Measurements from ENCODE around the gene SERPINE3.

Gene SERPINE3

DNA sequence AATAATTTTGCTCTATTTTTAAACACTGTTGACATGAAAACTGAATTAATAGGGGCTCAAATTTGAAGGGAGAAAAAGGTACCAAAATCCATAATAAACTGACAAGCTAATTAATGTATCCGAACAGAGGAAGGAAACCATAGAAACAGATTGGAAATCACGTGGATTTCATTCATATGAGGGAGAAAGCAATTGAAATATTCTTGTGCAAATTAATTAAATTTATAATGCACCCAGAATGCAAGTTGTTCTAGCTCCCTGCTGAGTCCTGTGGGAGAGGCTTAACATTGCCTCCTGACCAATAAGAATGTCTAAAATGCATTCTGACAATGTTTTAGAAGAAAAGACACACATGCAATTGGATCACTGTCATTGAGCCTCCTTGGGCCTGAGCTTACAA, 17.7 kb upstream of the SERPINE3 start:
- Mint-ChIP-seq H3K27ac (no peak overlapping the region), H3K9me3 (no peaks in the 10 kb centered on the region), H3K27me3 (no peaks in the 10 kb centered on the region), H3K4me3 (no peak overlapping the region), H3K36me3 (ENCODE audit: low read depth) (no peaks in the 10 kb centered on the region), H3K4me1 (ENCODE audit: low read depth) (no peaks in the 10 kb centered on the region)
- no peak for DNase-seq

DNA sequence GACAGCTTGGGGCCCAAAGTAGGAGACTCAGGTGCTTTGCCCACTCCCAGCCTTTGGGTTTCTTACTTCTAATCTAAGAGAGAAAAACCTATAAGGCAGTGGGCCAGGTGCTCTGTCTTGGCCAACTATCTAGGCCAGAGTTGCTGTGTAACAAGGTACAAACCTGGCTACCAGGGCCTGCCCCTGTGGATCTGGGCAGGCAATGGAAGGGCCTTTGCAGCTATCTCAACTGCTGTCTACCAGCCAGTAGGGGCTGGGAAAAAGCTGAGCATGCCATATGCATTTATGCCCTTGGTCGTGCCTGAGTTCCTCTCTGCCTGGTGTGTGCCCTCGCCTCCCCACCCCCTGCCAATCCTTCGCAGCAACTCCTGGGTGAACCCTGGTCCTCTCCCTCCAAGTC, 16.7 kb upstream of the SERPINE3 start:
- no peak overlapping the region for H3K27ac Mint-ChIP-seq

DNA sequence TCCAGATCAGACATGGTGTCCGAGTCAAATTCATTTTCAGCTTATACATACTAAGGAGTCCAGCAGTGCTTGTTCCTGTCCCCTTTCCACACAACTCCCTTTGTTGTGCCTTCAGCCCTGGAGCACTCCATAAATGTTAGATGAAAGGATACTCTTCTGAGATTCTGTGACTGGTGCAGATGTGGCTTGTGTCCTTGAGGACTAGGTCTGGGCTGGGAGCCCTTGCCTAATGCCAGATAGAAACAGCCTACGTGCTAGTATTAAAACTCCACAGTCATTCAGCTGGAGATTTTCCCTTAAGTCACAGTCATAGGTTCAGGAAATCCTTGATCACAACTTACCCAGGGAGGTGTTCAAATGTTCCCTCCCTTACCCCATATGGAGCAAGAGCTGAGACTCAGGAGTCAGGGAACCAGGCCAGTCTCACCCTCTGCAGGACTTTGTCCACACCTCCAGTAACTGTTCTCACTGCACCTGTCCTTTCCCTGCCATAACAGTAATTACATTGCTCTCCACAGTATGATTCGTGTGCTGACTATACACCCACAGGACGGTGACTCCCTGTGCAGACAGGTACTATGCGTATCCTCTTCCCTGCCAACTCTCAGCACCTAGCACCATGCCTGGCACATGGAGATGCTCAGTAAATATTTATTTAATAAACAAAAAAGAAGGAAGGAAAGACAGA, 15.5 kb upstream of the SERPINE3 start:
- DNase-seq = no peak
- H3K4me3 Mint-ChIP-seq = no peak overlapping the region
- H3K36me3 Mint-ChIP-seq (ENCODE audit: low read depth) = no peaks in the 10 kb centered on the region
- no peaks in the 10 kb centered on the region for H3K4me1 Mint-ChIP-seq (ENCODE audit: low read depth)
- H3K9me3 Mint-ChIP-seq = no peaks in the 10 kb centered on the region
- H3K27ac Mint-ChIP-seq = no peak overlapping the region
- H3K27me3 Mint-ChIP-seq = no peaks in the 10 kb centered on the region

More for the DNA sequence above, 16.7 kb upstream of the SERPINE3 start:
- no peaks in the 10 kb centered on the region for H3K27me3 Mint-ChIP-seq
- no peak for DNase-seq
- no peak overlapping the region for H3K4me3 Mint-ChIP-seq
- no peaks in the 10 kb centered on the region for H3K4me1 Mint-ChIP-seq (ENCODE audit: low read depth)
- H3K9me3 Mint-ChIP-seq = no peaks in the 10 kb centered on the region
- H3K36me3 Mint-ChIP-seq (ENCODE audit: low read depth) = no peaks in the 10 kb centered on the region

DNA sequence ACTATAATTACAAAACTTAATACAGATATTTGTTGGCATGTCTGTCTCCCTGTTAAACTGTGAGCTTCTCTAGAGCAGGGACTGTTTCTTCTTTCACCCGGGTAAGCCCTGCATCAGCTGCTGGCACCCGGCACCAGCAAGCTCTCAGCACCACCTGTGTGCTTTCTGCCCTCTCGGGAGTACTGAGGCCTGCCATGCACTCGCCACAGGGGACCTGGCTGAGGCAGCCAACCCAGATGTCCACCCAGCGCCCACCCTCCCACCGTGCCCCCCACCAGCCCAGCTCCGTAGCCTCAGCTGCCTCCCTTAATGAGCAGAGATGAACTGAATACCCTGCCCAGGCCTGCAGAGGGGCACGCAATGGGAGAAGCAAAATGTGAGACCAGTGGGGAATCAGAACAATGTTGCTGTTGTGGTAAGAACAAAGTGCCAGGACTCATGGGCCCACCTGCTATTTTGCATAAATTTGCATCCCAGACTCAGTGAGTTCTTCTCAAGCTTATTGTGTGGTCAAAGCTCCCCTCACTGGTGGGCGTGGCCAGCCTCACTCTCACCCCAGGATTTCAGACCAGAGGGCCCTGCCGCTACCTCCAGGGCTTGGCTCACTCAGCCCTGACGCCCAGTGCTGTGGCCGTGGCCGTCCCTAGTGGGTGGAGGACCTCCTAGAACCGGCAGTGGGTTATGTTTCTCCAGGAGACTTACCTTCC, 14.6 kb upstream of the SERPINE3 start:
- Mint-ChIP-seq H3K4me1 (ENCODE audit: low read depth) (no peaks in the 10 kb centered on the region), H3K4me3 (no peak overlapping the region), H3K36me3 (ENCODE audit: low read depth) (no peaks in the 10 kb centered on the region), H3K27ac (no peak overlapping the region), H3K9me3 (no peaks in the 10 kb centered on the region), H3K27me3 (no peaks in the 10 kb centered on the region)
- no peak for DNase-seq

DNA sequence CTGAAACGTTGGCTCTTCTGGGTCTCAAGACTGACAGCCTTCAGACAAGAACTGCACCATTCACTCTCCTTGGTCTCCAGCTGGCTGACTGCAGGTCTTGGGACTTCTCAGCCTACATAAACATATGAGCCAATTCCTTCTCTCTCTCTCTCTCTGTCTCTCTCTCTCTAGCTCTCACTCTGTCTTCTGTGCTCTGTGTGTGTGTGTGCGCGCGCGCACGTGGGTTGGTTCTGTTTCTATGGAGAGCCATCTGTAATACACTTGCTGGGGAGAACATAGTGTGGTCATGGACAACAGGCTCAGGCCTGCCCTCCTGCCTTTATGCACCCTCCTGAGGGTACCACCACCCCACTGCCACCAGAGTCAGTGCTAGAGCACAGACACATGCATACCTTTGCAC, 13.7 kb upstream of the SERPINE3 start:
- Mint-ChIP-seq H3K27ac (no peak overlapping the region), H3K4me1 (ENCODE audit: low read depth) (peaks cover 4% of the 10 kb centered on the region), H3K4me3 (no peak overlapping the region), H3K36me3 (ENCODE audit: low read depth) (no peaks in the 10 kb centered on the region), H3K27me3 (no peaks in the 10 kb centered on the region), H3K9me3 (no peaks in the 10 kb centered on the region)
- DNase-seq = no peak

DNA sequence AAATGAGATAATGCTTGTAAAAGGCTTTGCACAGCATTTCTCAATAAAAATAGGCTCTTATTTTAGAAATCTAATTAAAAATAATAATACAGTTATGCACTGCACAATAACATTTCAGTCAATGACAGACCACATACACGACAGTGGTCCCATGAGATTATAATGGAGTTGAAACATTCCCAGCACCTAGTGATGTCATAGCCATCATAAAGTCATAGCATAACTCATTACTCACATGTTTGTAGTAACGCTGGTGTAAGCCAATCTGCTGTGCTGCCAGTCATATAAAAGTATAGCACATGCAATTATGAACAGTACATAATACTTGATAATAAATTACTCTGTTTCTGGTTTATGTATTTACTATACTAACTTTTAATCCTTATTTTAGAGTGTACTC, 12.7 kb upstream of the SERPINE3 start:
- no peaks in the 10 kb centered on the region for H3K27me3 Mint-ChIP-seq
- no peak overlapping the region for H3K27ac Mint-ChIP-seq
- no peak overlapping the region for H3K4me3 Mint-ChIP-seq
- H3K9me3 Mint-ChIP-seq = no peaks in the 10 kb centered on the region
- H3K4me1 Mint-ChIP-seq (ENCODE audit: low read depth) = peaks cover 13% of the 10 kb centered on the region
- DNase-seq = no peak
- H3K36me3 Mint-ChIP-seq (ENCODE audit: low read depth) = no peaks in the 10 kb centered on the region

DNA sequence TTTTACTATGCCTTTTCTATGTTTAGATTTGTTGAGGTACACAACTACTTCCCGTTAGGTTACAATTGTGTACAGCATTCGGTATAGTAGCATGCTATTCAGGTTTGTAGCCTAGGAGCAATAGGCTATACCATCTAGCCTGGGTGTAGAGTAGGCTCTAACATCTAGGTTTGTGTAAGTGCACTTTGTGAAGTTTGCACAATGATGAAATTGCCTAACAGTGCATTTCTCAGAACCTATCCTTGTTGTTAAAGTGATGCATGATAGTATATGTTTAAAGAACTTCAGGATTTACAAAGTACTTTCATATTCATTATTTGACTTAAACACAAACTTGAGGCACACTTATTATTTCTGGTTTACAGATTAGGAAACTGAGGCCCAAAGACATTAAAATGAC, 11.5 kb upstream of the SERPINE3 start:
- H3K4me1 Mint-ChIP-seq (ENCODE audit: low read depth) = peaks cover 16% of the 10 kb centered on the region
- no peaks in the 10 kb centered on the region for H3K27me3 Mint-ChIP-seq
- no peaks in the 10 kb centered on the region for H3K36me3 Mint-ChIP-seq (ENCODE audit: low read depth)
- H3K27ac Mint-ChIP-seq = no peak overlapping the region
- DNase-seq = no peak
- no peaks in the 10 kb centered on the region for H3K9me3 Mint-ChIP-seq
- no peak overlapping the region for H3K4me3 Mint-ChIP-seq

DNA sequence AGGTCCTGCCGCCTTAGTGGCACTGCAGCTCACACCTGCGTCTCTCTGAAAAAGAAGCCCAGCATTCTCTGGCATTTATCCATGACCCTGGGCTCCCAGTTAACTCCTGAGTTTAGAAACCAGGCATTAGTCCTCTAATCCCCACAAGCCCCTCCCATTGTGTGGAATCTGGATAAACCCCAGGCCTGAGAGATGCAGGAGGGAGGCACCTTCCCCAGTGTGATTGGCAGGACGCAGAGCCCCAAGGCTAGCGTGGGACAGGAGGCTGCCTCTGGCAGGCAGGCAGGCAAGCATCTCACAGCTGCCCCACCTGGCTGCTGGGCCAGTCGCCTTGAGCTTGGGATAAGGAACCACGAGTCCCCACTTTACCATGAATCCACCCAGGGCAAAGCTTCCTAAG, 11.0 kb upstream of the SERPINE3 start:
- no peak overlapping the region for H3K27ac Mint-ChIP-seq
- no peak overlapping the region for H3K4me3 Mint-ChIP-seq
- H3K27me3 Mint-ChIP-seq = no peaks in the 10 kb centered on the region
- no peaks in the 10 kb centered on the region for H3K36me3 Mint-ChIP-seq (ENCODE audit: low read depth)
- peaks cover 18% of the 10 kb centered on the region for H3K4me1 Mint-ChIP-seq (ENCODE audit: low read depth)
- DNase-seq = no peak
- H3K9me3 Mint-ChIP-seq = no peaks in the 10 kb centered on the region

DNA sequence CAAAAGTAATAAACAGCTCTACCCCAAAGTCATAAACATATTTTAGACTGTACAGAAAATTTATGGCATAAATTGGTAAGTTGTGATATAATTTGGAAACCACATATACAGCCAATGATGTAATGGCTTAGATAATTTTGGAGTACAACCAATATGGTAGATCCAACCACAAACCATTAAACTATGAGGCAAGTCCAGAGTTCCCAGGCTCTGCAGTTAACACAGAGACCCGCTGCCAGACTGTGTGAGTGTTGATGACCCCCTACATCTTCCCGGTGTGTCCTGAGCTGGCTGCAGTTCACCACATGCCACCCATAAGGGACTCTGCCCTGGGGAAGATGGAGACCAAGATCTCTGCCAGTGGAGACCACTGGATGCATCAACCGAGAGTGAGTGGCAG, 9.9 kb upstream of the SERPINE3 start:
- H3K27ac Mint-ChIP-seq = no peak overlapping the region
- H3K9me3 Mint-ChIP-seq = no peaks in the 10 kb centered on the region
- DNase-seq = no peak
- H3K36me3 Mint-ChIP-seq (ENCODE audit: low read depth) = no peaks in the 10 kb centered on the region
- H3K4me3 Mint-ChIP-seq = no peak overlapping the region
- no peaks in the 10 kb centered on the region for H3K27me3 Mint-ChIP-seq
- peaks cover 18% of the 10 kb centered on the region for H3K4me1 Mint-ChIP-seq (ENCODE audit: low read depth)

DNA sequence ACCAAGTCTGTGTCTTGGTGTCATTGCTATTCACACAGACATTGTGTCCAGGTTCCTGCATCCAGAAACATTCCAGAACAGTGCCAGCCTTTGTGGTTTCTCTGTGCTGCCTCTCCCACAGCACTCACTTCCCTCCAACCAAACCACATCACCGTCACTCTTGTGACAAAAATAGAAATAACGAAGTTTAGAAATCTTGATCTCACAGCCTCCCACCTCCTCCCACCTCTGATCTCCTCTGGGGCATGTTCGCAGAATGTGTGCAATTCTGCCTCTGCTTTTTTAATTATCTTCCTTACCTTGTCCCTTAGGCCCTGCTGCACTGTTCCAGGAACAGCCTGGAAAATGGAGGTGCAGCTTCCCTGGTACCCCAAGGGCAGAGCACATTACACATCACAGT, 8.7 kb upstream of the SERPINE3 start:
- peaks cover 18% of the 10 kb centered on the region for H3K4me1 Mint-ChIP-seq (ENCODE audit: low read depth)
- H3K27me3 Mint-ChIP-seq = no peaks in the 10 kb centered on the region
- H3K36me3 Mint-ChIP-seq (ENCODE audit: low read depth) = no peaks in the 10 kb centered on the region
- no peak for DNase-seq
- no peak overlapping the region for H3K27ac Mint-ChIP-seq
- H3K9me3 Mint-ChIP-seq = no peaks in the 10 kb centered on the region
- no peak overlapping the region for H3K4me3 Mint-ChIP-seq

DNA sequence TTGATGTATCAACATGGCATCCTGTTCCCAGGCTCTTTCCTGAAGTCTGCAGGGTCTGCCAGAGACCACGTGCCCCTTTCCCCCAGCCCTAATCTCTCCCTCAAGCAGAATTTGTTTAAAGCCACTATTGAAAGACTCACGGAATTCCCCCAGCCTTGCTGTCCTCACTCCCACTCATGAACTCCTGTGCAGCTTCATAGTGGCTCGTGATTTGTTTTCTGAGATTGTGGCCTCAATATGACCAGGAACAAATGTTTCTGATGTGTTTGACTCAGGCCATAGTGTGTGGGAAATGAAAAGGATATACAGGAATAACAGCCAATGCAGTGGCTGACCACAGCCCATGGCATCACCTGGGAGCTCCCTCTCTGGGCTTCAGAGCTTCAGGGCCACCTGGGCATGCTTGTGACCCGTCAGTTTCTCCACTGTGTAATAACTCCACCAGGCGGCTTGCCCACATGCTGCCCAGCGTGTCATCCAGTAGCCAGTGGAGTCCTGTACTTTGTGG, 8.1 kb upstream of the SERPINE3 start:
- Mint-ChIP-seq H3K9me3 (no peaks in the 10 kb centered on the region), H3K36me3 (ENCODE audit: low read depth) (no peaks in the 10 kb centered on the region), H3K27me3 (no peaks in the 10 kb centered on the region), H3K27ac (no peak overlapping the region), H3K4me1 (ENCODE audit: low read depth) (peaks cover 18% of the 10 kb centered on the region), H3K4me3 (no peak overlapping the region)
- no peak for DNase-seq

DNA sequence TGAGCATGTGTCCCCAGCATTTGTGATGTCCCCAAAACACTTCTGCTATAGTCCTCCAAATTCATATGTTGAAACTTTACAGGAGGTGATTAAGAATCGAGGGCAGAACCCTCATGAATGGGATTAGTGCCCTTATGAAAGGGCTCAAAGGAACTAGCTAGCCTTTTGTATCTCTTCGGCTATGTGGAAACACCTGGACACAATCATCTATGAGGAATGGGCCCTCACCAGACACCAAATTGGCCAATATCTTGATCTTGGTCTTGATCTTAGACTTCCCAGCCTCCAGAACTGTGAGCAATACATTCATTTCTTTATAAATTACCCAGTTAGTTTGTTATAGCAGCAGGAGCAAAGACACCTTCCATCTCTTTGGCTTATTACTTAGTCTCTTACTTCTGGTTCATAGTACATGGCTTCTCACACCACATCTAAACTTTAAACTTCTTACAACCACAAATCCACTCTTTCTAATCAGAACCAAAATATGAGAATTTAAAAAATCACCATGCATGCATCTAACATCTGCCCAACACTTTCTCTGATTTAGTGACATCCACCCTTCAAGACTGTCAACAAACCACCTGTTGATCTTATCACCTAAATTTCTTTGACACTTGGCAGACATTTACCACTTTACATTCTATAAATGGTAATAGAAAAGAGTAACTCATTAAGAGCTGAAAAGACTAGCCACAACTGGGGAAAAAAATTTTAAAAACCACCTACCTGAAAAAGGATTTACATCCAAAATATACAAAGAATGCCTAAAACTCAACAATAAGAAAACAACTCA, 6.7 kb upstream of the SERPINE3 start:
- H3K36me3 Mint-ChIP-seq (ENCODE audit: low read depth) = no peaks in the 10 kb centered on the region
- no peak overlapping the region for H3K27ac Mint-ChIP-seq
- no peak overlapping the region for H3K4me3 Mint-ChIP-seq
- no peaks in the 10 kb centered on the region for H3K27me3 Mint-ChIP-seq
- no peak for DNase-seq
- H3K4me1 Mint-ChIP-seq (ENCODE audit: low read depth) = peaks cover 18% of the 10 kb centered on the region
- H3K9me3 Mint-ChIP-seq = no peaks in the 10 kb centered on the region

DNA sequence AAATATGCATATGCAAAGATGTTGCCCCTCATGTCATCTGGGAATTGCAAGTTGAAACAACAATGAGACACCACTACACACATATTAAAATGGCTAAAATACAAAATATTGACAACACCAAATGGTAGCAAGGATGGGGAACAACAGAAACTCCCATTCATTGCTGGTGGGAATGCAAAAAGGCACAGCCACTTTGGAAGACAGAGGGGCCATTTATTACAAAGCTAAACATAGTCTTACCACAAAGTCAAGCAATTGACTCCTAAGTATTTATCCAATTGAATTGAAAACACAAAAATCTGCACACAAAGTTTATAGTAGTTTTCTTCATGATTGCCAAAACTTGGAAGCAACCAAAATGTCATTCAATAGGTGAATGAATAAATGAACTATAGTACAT, 6.1 kb upstream of the SERPINE3 start:
- H3K27ac Mint-ChIP-seq = no peak overlapping the region
- no peaks in the 10 kb centered on the region for H3K27me3 Mint-ChIP-seq
- no peaks in the 10 kb centered on the region for H3K9me3 Mint-ChIP-seq
- no peak overlapping the region for H3K4me3 Mint-ChIP-seq
- no peak for DNase-seq
- H3K36me3 Mint-ChIP-seq (ENCODE audit: low read depth) = no peaks in the 10 kb centered on the region
- H3K4me1 Mint-ChIP-seq (ENCODE audit: low read depth) = peaks cover 18% of the 10 kb centered on the region

DNA sequence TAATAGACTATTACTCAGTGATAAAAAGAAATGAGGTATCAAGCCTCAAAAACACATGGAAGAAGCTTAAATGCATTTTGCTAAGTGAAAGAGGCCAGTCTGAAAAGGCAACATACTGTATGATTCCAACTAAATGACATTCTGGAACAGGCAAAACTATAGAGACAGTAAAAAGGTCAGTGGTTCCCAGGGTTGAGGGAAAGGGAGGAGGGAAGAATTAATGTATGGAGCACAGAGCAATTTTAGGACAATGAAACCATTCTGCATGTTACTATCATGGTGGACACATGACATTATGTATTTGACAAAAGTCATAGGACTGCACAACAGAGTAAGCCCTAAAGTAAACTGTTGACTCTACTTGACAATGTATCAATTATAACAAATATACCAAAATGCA, 5.7 kb upstream of the SERPINE3 start:
- Mint-ChIP-seq H3K36me3 (ENCODE audit: low read depth) (no peaks in the 10 kb centered on the region), H3K27me3 (no peaks in the 10 kb centered on the region), H3K27ac (no peak overlapping the region), H3K9me3 (no peaks in the 10 kb centered on the region), H3K4me1 (ENCODE audit: low read depth) (peaks cover 18% of the 10 kb centered on the region), H3K4me3 (no peak overlapping the region)
- no peak for DNase-seq

DNA sequence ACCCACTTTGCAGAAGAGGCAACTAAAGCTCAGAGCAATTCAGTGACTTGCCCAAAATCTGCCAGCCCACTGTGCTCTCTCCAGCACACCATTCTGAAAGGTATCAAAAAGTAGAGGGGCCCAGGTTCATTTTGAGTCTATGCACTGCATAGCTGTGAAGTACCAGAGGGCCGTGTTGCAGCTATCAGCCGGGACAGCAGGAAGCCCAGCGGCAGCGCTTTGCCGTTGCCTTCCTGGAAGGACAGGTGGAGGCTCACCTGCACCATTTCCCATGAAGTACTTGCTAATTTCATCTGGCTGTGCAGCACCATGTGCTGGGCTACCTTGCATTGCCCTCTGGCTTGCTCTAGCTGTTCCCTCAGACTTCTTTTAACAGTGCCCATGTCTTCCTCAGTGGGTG, 2.7 kb upstream of the SERPINE3 start:
- Mint-ChIP-seq H3K27me3 (no peaks in the 10 kb centered on the region), H3K9me3 (no peaks in the 10 kb centered on the region), H3K36me3 (ENCODE audit: low read depth) (no peaks in the 10 kb centered on the region), H3K4me3 (no peak overlapping the region), H3K27ac (no peak overlapping the region), H3K4me1 (ENCODE audit: low read depth) (peaks cover 10% of the 10 kb centered on the region)
- no peak for DNase-seq
